Measurements from ENCODE around the gene NDUFS5. TPM values are rescaled to one million over a fixed set of nuclear protein-coding genes. Genes with fewer than 3 reads are reported as not detected.

The NDUFS5 gene
- total and polyA plus RNA-seq, 10 of the 15 experiments (the other 5 are each of a cell fraction or from before 2014, with no cell fraction given): 240 to 1,578 (median 831) TPM

GRCh38 chr1:38989979-38990378, 36.2 kb upstream of the NDUFS5 start:
- H3K9me3 ChIP-seq (replicated peaks; ENCODE audit: control insufficient read depth, insufficient read depth, low read length): no peaks in the 10 kb centered on the region
- TSS peak; percentile 62 for BruUV-seq (replicated peaks)
- no peak for ATAC-seq
- no peak overlapping the region for H3K4me3 ChIP-seq
- intact Hi-C loops (cut with micrococcal nuclease; ENCODE audit: unreplicated experiment) (loop anchor here (2.0 to 5.0 kb wide), 2 partner anchors 37 to 118 kb away; partner anchors contain the start of genes MYCBP and NDUFS5), in situ Hi-C loops (cut with MboI) (no loop called here)
- 60% methylated on average over 2 of the region's 2 CpGs for WGBS (ENCODE audit: insufficient coverage, insufficient replicate concordance, low lambda C conversion rate, missing lambda C conversion rate)
- POLR2A ChIA-PET: interaction anchor here (0.7 to 2.7 kb wide), 3 partner anchors 24 to 71 kb away, joined by 3 to 11 read pairs (median 4); partner anchors contain the start of gene NDUFS5
- peaks cover 42% of the 10 kb centered on the region for H3K79me2 ChIP-seq (ENCODE audit: control insufficient read depth, insufficient read depth, low read length)
- CTCF ChIA-PET: interaction anchor here (0.6 to 2.9 kb wide), 5 partner anchors 8 to 101 kb away, joined by 3 to 19 read pairs (median 4); partner anchors contain the start of gene NDUFS5
- SMC1A ChIA-PET (ENCODE audit: uncharacterized antibody, unreplicated experiment): interaction anchor here (0.6 to 1.8 kb wide), 7 partner anchors 13 to 133 kb away, joined by 3 to 9 read pairs (median 3); partner anchors contain the start of gene NDUFS5
- RAD21 ChIA-PET (ENCODE audit: unreplicated experiment): interaction anchor here (0.6 to 1.5 kb wide), 4 partner anchors 37 to 144 kb away, joined by 3 to 4 read pairs (median 3); no protein-coding TSS in a partner anchor
- TF ChIP-seq, protein P1, sequence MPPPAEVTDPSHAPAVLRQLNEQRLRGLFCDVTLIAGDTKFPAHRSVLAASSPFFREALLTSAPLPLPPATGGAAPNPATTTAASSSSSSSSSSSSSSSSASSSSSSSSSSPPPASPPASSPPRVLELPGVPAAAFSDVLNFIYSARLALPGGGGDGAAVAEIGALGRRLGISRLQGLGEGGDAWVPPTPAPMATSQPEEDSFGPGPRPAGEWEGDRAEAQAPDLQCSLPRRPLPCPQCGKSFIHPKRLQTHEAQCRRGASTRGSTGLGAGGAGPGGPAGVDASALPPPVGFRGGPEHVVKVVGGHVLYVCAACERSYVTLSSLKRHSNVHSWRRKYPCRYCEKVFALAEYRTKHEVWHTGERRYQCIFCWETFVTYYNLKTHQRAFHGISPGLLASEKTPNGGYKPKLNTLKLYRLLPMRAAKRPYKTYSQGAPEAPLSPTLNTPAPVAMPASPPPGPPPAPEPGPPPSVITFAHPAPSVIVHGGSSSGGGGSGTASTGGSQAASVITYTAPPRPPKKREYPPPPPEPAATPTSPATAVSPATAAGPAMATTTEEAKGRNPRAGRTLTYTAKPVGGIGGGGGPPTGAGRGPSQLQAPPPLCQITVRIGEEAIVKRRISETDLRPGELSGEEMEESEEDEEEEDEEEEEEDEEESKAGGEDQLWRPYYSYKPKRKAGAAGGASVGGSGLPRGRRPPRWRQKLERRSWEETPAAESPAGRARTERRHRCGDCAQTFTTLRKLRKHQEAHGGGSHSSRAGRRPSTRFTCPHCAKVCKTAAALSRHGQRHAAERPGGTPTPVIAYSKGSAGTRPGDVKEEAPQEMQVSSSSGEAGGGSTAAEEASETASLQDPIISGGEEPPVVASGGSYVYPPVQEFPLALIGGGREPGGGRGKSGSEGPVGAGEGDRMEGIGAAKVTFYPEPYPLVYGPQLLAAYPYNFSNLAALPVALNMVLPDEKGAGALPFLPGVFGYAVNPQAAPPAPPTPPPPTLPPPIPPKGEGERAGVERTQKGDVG (CRISPR knock-in tag; IDR thresholded peaks at IDR 0.05): no peak
- TF ChIP-seq, protein P2, sequence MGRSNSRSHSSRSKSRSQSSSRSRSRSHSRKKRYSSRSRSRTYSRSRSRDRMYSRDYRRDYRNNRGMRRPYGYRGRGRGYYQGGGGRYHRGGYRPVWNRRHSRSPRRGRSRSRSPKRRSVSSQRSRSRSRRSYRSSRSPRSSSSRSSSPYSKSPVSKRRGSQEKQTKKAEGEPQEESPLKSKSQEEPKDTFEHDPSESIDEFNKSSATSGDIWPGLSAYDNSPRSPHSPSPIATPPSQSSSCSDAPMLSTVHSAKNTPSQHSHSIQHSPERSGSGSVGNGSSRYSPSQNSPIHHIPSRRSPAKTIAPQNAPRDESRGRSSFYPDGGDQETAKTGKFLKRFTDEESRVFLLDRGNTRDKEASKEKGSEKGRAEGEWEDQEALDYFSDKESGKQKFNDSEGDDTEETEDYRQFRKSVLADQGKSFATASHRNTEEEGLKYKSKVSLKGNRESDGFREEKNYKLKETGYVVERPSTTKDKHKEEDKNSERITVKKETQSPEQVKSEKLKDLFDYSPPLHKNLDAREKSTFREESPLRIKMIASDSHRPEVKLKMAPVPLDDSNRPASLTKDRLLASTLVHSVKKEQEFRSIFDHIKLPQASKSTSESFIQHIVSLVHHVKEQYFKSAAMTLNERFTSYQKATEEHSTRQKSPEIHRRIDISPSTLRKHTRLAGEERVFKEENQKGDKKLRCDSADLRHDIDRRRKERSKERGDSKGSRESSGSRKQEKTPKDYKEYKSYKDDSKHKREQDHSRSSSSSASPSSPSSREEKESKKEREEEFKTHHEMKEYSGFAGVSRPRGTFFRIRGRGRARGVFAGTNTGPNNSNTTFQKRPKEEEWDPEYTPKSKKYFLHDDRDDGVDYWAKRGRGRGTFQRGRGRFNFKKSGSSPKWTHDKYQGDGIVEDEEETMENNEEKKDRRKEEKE (IDR thresholded peaks at IDR 0.05): no peak
- TF ChIP-seq IKZF2 (IDR thresholded peaks at IDR 0.05): no peak
- no peak for DNase-seq (ENCODE audit: low read depth, low spot score)
- H3K4me1 ChIP-seq (ENCODE audit: control insufficient read depth, insufficient read depth, low read length): no peaks in the 10 kb centered on the region
- H3K4me2 ChIP-seq (ENCODE audit: control insufficient read depth, insufficient read depth): no peak overlapping the region
- H3K27ac ChIP-seq (ENCODE audit: control insufficient read depth, insufficient read depth): no peak overlapping the region
- H4K20me1 ChIP-seq (ENCODE audit: control insufficient read depth, insufficient read depth): no peaks in the 10 kb centered on the region
- peak; percentile 27 for FAIRE-seq
- H3K9ac ChIP-seq (ENCODE audit: control insufficient read depth, insufficient read depth, low read length): no peak overlapping the region
- no peaks in the 10 kb centered on the region for H3K27me3 ChIP-seq (replicated peaks in 1 of 2; ENCODE audit: control insufficient read depth in 2 of 2, insufficient read depth in 2 of 2, low read length in 1 of 2)
- no peak overlapping the region for H2AFZ ChIP-seq (ENCODE audit: control insufficient read depth, low read depth, low read length)
- peaks cover 0 to 6% of the 10 kb centered on the region in 2 experiments; a peak in 1 of 4 replicates for H3K36me3 ChIP-seq (ENCODE audit: control insufficient read depth in 2 of 2, insufficient read depth in 2 of 2, low read length in 1 of 2)
